ENCODE results near the gene TXNRD3.

Gene TXNRD3

DNA sequence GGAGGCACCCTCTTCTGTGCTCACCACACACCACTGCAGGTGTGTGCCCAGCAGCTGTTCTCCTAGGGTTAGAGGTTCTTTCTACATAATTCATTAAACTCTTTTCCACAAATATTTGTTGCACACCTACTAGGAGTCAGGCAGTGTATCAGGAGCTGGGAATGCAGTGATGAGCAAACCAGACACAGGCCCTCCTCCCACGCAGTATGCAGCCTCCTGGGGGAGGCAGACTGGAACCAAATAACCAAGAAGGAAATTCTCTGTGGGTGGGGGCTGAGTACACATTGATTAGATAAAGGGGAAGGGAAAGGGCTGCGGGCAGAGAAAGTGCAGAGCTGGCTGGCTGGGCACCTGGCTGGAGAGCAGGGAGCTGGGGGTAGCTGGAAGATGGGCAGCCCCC lies 77.7 kb downstream of the TXNRD3 start:
- H2AFZ ChIP-seq (ENCODE audit: low read length) = no peak overlapping the region
- no peaks in the 10 kb centered on the region for H4K20me1 ChIP-seq (ENCODE audit: insufficient read depth, low read length, poor library complexity, severe bottlenecking)
- no peaks in the 10 kb centered on the region for H3K9me2 ChIP-seq (replicated peaks; ENCODE audit: low read depth, low read length)
- H3K4me3 ChIP-seq (ENCODE audit: low read length, poor library complexity, severe bottlenecking) = no peak overlapping the region
- no peaks in the 10 kb centered on the region for H3K4me1 ChIP-seq (ENCODE audit: insufficient read depth, low read length, poor library complexity, severe bottlenecking)
- no peak overlapping the region for H3K4me2 ChIP-seq (ENCODE audit: low read depth, low read length, poor library complexity, severe bottlenecking)
- no peak overlapping the region for H3K9ac ChIP-seq (ENCODE audit: low read depth, low read length, poor library complexity, severe bottlenecking)
- H3F3A ChIP-seq (ENCODE audit: low read depth) = no peaks in the 10 kb centered on the region
- no peaks in the 10 kb centered on the region for H3K79me2 ChIP-seq (ENCODE audit: insufficient read depth, low read length)
- no peaks in the 10 kb centered on the region for H3K9me3 ChIP-seq (ENCODE audit: insufficient read depth, low read depth, low read length)
- no peaks in the 10 kb centered on the region for H3K36me3 ChIP-seq (ENCODE audit: insufficient read depth, low read length)
- H3K27me3 ChIP-seq (ENCODE audit: insufficient read depth, low read length, poor library complexity, severe bottlenecking) = no peaks in the 10 kb centered on the region
- TF ChIP-seq EZH2phosphoT487 (IDR thresholded peaks at IDR 0.05; ENCODE audit: borderline replicate concordance) (no peak), CTCF (conservative IDR thresholded peaks at IDR 0.05; ENCODE audit: low read length) (no peak)

DNA sequence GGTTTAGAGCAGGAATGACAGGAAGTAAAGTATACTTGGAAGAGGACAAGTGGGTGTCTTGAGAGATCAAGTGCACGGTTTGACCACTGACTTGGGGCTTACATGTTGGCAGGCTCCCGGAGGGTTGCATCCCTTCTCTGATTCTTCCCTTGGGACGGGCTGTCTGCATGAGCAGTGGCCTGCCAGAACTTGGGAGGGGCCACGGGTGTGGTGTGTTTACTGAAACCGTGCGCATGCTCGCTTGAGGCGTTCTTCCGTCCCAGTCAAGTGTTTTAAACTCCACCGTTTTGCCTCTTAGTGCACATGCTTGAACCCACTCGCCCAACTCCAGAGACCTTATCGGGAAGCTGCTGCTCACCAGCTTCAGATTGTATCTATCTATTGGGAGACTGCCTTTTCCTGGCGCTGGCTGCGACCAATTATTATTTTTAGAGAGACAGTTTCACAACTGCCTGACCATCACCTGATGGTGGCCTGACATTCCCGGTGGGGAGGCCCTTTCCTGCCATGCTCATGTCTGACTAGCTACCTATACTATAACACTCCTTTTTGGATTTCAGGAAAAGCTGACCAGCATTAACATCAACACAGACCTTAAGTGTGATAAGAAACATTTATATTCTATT lies 81.3 kb downstream of the TXNRD3 start:
- no peaks in the 10 kb centered on the region for H3F3A ChIP-seq (ENCODE audit: low read depth)
- no peaks in the 10 kb centered on the region for H4K20me1 ChIP-seq (ENCODE audit: insufficient read depth, low read length, poor library complexity, severe bottlenecking)
- no peak overlapping the region for H2AFZ ChIP-seq (ENCODE audit: low read length)
- H3K4me2 ChIP-seq (ENCODE audit: low read depth, low read length, poor library complexity, severe bottlenecking) = no peak overlapping the region
- H3K36me3 ChIP-seq (ENCODE audit: insufficient read depth, low read length) = no peaks in the 10 kb centered on the region
- H3K27me3 ChIP-seq (ENCODE audit: insufficient read depth, low read length, poor library complexity, severe bottlenecking) = no peaks in the 10 kb centered on the region
- H3K9ac ChIP-seq (ENCODE audit: low read depth, low read length, poor library complexity, severe bottlenecking) = no peak overlapping the region
- H3K79me2 ChIP-seq (ENCODE audit: insufficient read depth, low read length) = no peaks in the 10 kb centered on the region
- H3K9me3 ChIP-seq (ENCODE audit: insufficient read depth, low read depth, low read length) = no peaks in the 10 kb centered on the region
- no peak overlapping the region for H3K4me3 ChIP-seq (ENCODE audit: low read length, poor library complexity, severe bottlenecking)
- H3K9me2 ChIP-seq (replicated peaks; ENCODE audit: low read depth, low read length) = no peaks in the 10 kb centered on the region
- no peaks in the 10 kb centered on the region for H3K4me1 ChIP-seq (ENCODE audit: insufficient read depth, low read length, poor library complexity, severe bottlenecking)
- TF ChIP-seq EZH2phosphoT487 (IDR thresholded peaks at IDR 0.05; ENCODE audit: borderline replicate concordance) = no peak
- no peak for TF ChIP-seq CTCF (conservative IDR thresholded peaks at IDR 0.05; ENCODE audit: low read length)

DNA sequence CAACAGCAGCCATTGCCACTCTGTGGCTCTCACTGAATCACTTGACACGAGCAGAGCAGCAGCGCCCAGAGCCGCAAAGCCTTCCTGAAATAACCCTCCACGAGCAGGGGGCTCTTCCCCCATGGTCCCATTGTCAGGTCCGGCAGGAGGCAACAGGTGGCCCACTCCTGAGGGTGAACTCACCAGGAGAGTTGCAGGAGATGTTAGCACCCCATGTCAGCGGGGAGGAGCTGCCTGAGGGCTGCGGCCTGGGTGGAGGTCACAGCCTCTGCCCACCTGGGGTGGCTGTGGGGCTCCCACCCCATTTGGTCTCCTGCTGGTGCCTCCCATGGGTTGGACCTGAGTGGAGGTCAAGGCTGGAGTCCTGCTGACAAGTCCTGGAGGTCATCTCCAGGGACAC lies 83.8 kb downstream of the TXNRD3 start:
- Histone ChIP-seq H3K4me1 (ENCODE audit: insufficient read depth, low read length, poor library complexity, severe bottlenecking) (no peaks in the 10 kb centered on the region), H3K36me3 (ENCODE audit: insufficient read depth, low read length) (no peaks in the 10 kb centered on the region), H3K27me3 (ENCODE audit: insufficient read depth, low read length, poor library complexity, severe bottlenecking) (no peaks in the 10 kb centered on the region), H3K9me2 (replicated peaks; ENCODE audit: low read depth, low read length) (no peaks in the 10 kb centered on the region), H3K9me3 (ENCODE audit: insufficient read depth, low read depth, low read length) (no peaks in the 10 kb centered on the region), H3K4me3 (ENCODE audit: low read length, poor library complexity, severe bottlenecking) (no peak overlapping the region), H3F3A (ENCODE audit: low read depth) (no peaks in the 10 kb centered on the region), H3K9ac (ENCODE audit: low read depth, low read length, poor library complexity, severe bottlenecking) (no peak overlapping the region), H4K20me1 (ENCODE audit: insufficient read depth, low read length, poor library complexity, severe bottlenecking) (no peaks in the 10 kb centered on the region), H3K79me2 (ENCODE audit: insufficient read depth, low read length) (no peaks in the 10 kb centered on the region), H3K4me2 (ENCODE audit: low read depth, low read length, poor library complexity, severe bottlenecking) (no peak overlapping the region), H2AFZ (ENCODE audit: low read length) (no peak overlapping the region)
- TF ChIP-seq EZH2phosphoT487 (IDR thresholded peaks at IDR 0.05; ENCODE audit: borderline replicate concordance) = no peak
- no peak for TF ChIP-seq CTCF (conservative IDR thresholded peaks at IDR 0.05; ENCODE audit: low read length)
